ENCODE measurements around the gene KCNJ18. TPM values are rescaled to one million over a fixed set of nuclear protein-coding genes. Genes with fewer than 3 reads are reported as not detected.
"Not testable (repeated sequence)": the region's sequence is repeated elsewhere in the genome, so short reads cannot be mapped to it uniquely, and the experiment has no call there.

KCNJ18 gene
- total RNA-seq, 1 experiment from 2014 or later: not detected

GRCh38 chr17:21744151-21744550 lies 51.8 kb downstream of the KCNJ18 start:
- H3K27ac ChIP-seq (ENCODE audit: low read length); H3K9me2 ChIP-seq (replicated peaks; ENCODE audit: insufficient read depth, low read length); H3K36me3 ChIP-seq (ENCODE audit: insufficient read depth, low read length); H3K27me3 ChIP-seq (ENCODE audit: low read length); H3K4me2 ChIP-seq (ENCODE audit: low read depth, low read length, poor library complexity, severe bottlenecking); H2AFZ ChIP-seq (ENCODE audit: low read length); H3K9me3 ChIP-seq (ENCODE audit: low read length); DNase-seq; H3K4me3 ChIP-seq (ENCODE audit: low read length); H3K9ac ChIP-seq (ENCODE audit: low read length); H4K20me1 ChIP-seq (ENCODE audit: insufficient read depth, low read depth, low read length); H3K79me2 ChIP-seq (ENCODE audit: low read length): not testable (repeated sequence)
- peaks cover 14% of the 10 kb centered on the region for H3K4me1 ChIP-seq (ENCODE audit: low read length)

GRCh38 chr17:21744621-21745020 lies 52.3 kb downstream of the KCNJ18 start:
- not testable (repeated sequence) for H2AFZ ChIP-seq (ENCODE audit: low read length); H3K27me3 ChIP-seq (ENCODE audit: low read length); H3K9me3 ChIP-seq (ENCODE audit: low read length); H3K79me2 ChIP-seq (ENCODE audit: low read length); H3K9me2 ChIP-seq (replicated peaks; ENCODE audit: insufficient read depth, low read length); DNase-seq; H4K20me1 ChIP-seq (ENCODE audit: insufficient read depth, low read depth, low read length); H3K4me2 ChIP-seq (ENCODE audit: low read depth, low read length, poor library complexity, severe bottlenecking); H3K36me3 ChIP-seq (ENCODE audit: insufficient read depth, low read length); H3K4me3 ChIP-seq (ENCODE audit: low read length); H3K27ac ChIP-seq (ENCODE audit: low read length); H3K9ac ChIP-seq (ENCODE audit: low read length)
- peaks cover 12% of the 10 kb centered on the region for H3K4me1 ChIP-seq (ENCODE audit: low read length)

DNA sequence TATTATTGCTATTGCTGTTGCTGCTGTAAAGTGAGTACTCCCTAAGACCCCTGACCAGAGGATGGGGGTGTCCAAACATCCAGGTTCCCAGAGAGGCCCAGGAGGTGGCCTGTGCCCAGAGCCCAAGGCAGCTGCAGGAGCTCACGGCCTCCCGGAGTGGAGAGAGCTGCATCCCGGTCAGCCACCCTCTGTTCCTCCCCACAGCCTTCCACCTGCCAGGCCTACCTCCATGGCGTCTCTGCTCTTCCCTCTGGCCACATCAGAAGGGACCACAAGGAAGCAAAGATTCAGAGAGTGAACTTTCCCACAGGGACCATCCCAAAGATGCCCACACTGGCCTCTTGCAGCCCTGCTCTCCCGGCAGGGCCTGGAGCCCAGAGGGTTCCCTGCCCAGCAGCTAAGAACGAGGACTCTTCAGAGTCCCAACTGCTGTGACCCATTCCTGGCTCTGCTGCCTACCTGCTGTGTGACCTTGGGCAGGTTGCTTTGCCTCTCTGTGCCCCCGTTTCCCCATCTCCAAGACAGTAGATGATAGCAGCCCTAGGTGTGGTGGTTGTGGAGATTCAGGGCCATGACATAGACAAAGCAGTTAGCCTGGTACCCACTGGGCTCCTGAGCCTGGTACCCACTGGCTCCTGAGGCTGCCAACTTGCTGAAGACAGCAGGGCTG lies 53.2 kb downstream of the KCNJ18 start:
- not testable (repeated sequence) for H3K4me2 ChIP-seq (ENCODE audit: low read depth, low read length, poor library complexity, severe bottlenecking); H3K9me3 ChIP-seq (ENCODE audit: low read length); H2AFZ ChIP-seq (ENCODE audit: low read length); DNase-seq; H4K20me1 ChIP-seq (ENCODE audit: insufficient read depth, low read depth, low read length); H3K36me3 ChIP-seq (ENCODE audit: insufficient read depth, low read length); H3K9me2 ChIP-seq (replicated peaks; ENCODE audit: insufficient read depth, low read length); H3K4me3 ChIP-seq (ENCODE audit: low read length); H3K27ac ChIP-seq (ENCODE audit: low read length); H3K9ac ChIP-seq (ENCODE audit: low read length); H3K27me3 ChIP-seq (ENCODE audit: low read length); H3K79me2 ChIP-seq (ENCODE audit: low read length)
- H3K4me1 ChIP-seq (ENCODE audit: low read length): peaks cover 12% of the 10 kb centered on the region

DNA sequence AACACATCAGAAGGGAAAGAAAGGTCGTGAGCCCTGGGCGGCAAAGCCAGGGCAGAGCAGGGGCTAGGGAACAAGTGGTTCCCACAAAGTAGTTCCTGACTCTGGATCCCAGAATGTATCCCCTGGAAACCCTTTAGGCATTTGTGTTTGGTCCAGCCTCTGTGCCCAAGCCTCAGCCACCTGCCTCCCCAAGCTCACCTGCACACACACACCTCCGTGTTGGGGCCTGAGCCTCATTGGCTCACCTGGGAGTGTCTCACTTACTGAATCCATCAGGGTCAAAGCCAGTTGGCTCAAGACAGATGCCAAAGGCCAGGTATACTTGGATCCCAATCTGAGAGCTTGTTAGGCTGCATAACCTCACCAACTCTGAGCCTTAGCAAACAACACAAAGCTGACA lies 54.1 kb downstream of the KCNJ18 start:
- not testable (repeated sequence) for H3K4me2 ChIP-seq (ENCODE audit: low read depth, low read length, poor library complexity, severe bottlenecking); H3K9me2 ChIP-seq (replicated peaks; ENCODE audit: insufficient read depth, low read length); H3K27me3 ChIP-seq (ENCODE audit: low read length); H4K20me1 ChIP-seq (ENCODE audit: insufficient read depth, low read depth, low read length); H3K4me3 ChIP-seq (ENCODE audit: low read length); DNase-seq; H3K4me1 ChIP-seq (ENCODE audit: low read length); H2AFZ ChIP-seq (ENCODE audit: low read length); H3K9ac ChIP-seq (ENCODE audit: low read length); H3K79me2 ChIP-seq (ENCODE audit: low read length); H3K9me3 ChIP-seq (ENCODE audit: low read length); H3K27ac ChIP-seq (ENCODE audit: low read length); H3K36me3 ChIP-seq (ENCODE audit: insufficient read depth, low read length)

- H3K4me2 ChIP-seq (ENCODE audit: low read depth, low read length, poor library complexity, severe bottlenecking); H2AFZ ChIP-seq (ENCODE audit: low read length); H3K4me3 ChIP-seq (ENCODE audit: low read length); DNase-seq; H3K27ac ChIP-seq (ENCODE audit: low read length); H3K79me2 ChIP-seq (ENCODE audit: low read length); H3K27me3 ChIP-seq (ENCODE audit: low read length); H3K4me1 ChIP-seq (ENCODE audit: low read length); H3K36me3 ChIP-seq (ENCODE audit: insufficient read depth, low read length); H4K20me1 ChIP-seq (ENCODE audit: insufficient read depth, low read depth, low read length); H3K9me2 ChIP-seq (replicated peaks; ENCODE audit: insufficient read depth, low read length); H3K9me3 ChIP-seq (ENCODE audit: low read length); H3K9ac ChIP-seq (ENCODE audit: low read length): not testable (repeated sequence)
Observed at GRCh38 chr17:21747195-21747915, 55.0 kb downstream of the KCNJ18 start.

DNA sequence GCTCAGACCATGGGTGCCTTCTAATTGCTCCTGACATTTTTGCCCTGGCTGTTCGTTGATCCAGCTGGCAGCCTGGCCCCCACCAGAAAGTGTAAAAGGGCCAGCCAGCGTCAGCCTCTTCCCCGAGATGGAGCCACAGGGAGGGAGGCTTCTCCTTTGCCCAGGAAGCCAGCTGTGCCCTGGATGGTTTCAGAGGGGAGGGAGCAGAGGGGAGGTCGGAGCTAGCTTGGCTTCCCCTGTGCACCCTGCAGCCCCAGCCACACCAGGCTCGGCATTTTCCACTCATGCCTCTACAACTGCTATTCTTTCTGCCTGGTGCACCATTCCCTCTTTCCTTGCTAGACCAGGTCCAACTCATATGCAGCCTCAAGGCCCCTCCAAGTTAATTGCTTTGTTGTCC lies 56.4 kb downstream of the KCNJ18 start:
- not testable (repeated sequence) for H3K4me1 ChIP-seq (ENCODE audit: low read length); H3K79me2 ChIP-seq (ENCODE audit: low read length); H2AFZ ChIP-seq (ENCODE audit: low read length); H3K27ac ChIP-seq (ENCODE audit: low read length); H3K4me2 ChIP-seq (ENCODE audit: low read depth, low read length, poor library complexity, severe bottlenecking); H3K27me3 ChIP-seq (ENCODE audit: low read length); H4K20me1 ChIP-seq (ENCODE audit: insufficient read depth, low read depth, low read length); H3K36me3 ChIP-seq (ENCODE audit: insufficient read depth, low read length); H3K9me3 ChIP-seq (ENCODE audit: low read length); H3K9ac ChIP-seq (ENCODE audit: low read length); H3K9me2 ChIP-seq (replicated peaks; ENCODE audit: insufficient read depth, low read length); DNase-seq; H3K4me3 ChIP-seq (ENCODE audit: low read length)

GRCh38 chr17:21749696-21750531 lies 57.6 kb downstream of the KCNJ18 start:
- not testable (repeated sequence) for H3K9ac ChIP-seq (ENCODE audit: low read length); H3K4me1 ChIP-seq (ENCODE audit: low read length); H3K9me3 ChIP-seq (ENCODE audit: low read length); H3K4me3 ChIP-seq (ENCODE audit: low read length); H2AFZ ChIP-seq (ENCODE audit: low read length); H3K36me3 ChIP-seq (ENCODE audit: insufficient read depth, low read length); DNase-seq; H3K9me2 ChIP-seq (replicated peaks; ENCODE audit: insufficient read depth, low read length); H3K27me3 ChIP-seq (ENCODE audit: low read length); H3K27ac ChIP-seq (ENCODE audit: low read length); H3K79me2 ChIP-seq (ENCODE audit: low read length); H4K20me1 ChIP-seq (ENCODE audit: insufficient read depth, low read depth, low read length); H3K4me2 ChIP-seq (ENCODE audit: low read depth, low read length, poor library complexity, severe bottlenecking)

- H3K9ac ChIP-seq (ENCODE audit: low read length); H3K9me3 ChIP-seq (ENCODE audit: low read length); H3K4me1 ChIP-seq (ENCODE audit: low read length); H3K27me3 ChIP-seq (ENCODE audit: low read length); H3K9me2 ChIP-seq (replicated peaks; ENCODE audit: insufficient read depth, low read length); DNase-seq; H2AFZ ChIP-seq (ENCODE audit: low read length); H3K79me2 ChIP-seq (ENCODE audit: low read length); H3K4me2 ChIP-seq (ENCODE audit: low read depth, low read length, poor library complexity, severe bottlenecking); H3K36me3 ChIP-seq (ENCODE audit: insufficient read depth, low read length); H3K27ac ChIP-seq (ENCODE audit: low read length); H4K20me1 ChIP-seq (ENCODE audit: insufficient read depth, low read depth, low read length); H3K4me3 ChIP-seq (ENCODE audit: low read length): not testable (repeated sequence)
Observed at GRCh38 chr17:21751111-21751510, 58.8 kb downstream of the KCNJ18 start.
